HT1080 (cell line): ENCODE measurements around the gene INAFM2. TPM values are rescaled to one million over a fixed set of nuclear protein-coding genes. Genes with fewer than 3 reads are reported as not detected.

Source experiments
- DNase-seq: peaks from one replicate; pipeline ENCODE4 v3.0.0-alpha.2; 2015; ENCODE audit warnings: low read depth
- total RNA-seq: library from RNA; depleted of rRNA; stranded (reverse); fragments of >200 nt; shearing (Covaris generic); gene quantifications from 2 replicates; pipeline ENCODE4 v1.2.3, GENCODE V29; 2014

Gene INAFM2
- total RNA-seq, 1 experiment from 2014 or later: 28.7 TPM

DNA sequence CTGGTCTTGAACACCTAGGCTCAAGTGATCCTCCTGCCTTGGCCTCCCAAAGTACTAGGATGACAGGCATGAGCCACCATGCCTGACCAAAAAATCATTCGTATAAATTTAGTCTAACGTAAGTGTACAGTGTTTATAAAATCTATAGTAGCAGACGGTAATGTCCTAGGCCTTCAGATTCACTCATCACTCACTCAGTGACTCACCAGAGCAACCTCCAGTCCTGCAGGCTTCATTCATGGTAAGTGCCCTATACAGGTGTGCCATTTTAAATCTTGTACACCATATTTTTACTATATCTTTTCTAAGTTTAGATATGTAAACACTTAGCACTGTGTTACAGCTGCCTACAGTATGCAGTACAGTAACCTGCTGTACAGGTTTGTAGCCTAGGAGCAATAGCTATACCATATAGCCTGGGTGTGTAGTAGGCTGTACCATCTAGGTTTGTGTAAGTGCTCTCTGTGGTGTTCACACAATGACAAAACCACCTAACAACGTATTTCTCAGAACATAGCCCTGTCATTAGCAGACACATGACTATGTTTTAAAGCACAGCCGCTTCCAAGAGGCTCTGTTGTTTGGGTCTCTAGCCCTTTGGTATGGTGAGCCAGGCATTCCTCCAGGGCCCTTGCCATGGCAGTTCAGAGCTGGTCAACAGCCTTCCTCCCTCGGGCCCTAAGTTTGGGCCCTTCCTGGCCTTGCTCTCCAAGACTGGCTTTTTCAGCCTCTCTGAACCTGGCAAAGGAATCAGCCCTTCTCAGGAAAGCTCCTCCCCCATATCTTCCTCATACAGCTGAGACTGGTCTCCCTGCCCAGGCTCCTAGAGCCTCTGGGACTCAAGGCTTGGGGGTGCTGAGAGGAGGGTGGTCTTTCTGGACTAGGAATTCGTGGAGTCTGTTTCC, 19.2 kb downstream of the INAFM2 start:
- DNase-seq: peak; percentile 78

DNA sequence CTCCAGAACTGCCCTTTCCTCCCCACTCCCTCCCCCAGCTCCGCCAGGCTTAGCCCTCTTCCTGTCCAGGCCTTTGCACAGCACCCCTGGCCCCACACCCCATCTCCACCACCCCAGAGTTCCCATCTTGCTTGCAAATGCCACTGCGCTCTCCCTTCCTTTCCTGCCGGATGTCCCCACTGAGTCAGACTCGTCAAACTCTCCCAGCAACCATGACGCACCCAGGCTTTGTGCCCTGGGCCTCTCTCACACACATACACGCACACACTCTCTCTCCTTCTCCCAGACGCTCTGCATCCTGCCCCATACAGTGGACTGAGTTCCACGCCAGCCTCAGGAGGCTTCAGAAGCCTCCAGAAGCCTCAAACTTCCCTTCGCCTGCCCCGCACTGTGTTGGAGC, 20.0 kb downstream of the INAFM2 start:
- peak; percentile 99 for DNase-seq

DNA sequence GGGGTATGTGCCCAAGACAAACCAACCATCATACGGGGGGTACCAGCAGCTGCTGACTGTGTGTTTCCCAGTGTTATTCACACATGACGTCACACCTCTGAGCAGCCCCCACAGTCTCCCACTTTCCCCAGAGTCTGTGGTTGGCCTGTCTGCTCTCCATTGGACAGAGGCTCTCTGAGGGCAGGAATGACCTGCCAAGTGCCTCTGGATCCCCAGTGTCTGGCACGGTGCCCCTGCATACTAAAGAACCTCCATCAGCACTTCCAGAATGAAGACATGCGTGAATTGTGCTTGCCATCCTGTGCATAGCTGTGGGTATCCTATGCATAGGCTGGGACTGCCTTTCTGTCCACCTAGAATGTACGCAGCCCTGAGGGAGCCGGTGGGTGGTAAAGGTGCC, 20.7 kb downstream of the INAFM2 start:
- peak; percentile 80 for DNase-seq

DNA sequence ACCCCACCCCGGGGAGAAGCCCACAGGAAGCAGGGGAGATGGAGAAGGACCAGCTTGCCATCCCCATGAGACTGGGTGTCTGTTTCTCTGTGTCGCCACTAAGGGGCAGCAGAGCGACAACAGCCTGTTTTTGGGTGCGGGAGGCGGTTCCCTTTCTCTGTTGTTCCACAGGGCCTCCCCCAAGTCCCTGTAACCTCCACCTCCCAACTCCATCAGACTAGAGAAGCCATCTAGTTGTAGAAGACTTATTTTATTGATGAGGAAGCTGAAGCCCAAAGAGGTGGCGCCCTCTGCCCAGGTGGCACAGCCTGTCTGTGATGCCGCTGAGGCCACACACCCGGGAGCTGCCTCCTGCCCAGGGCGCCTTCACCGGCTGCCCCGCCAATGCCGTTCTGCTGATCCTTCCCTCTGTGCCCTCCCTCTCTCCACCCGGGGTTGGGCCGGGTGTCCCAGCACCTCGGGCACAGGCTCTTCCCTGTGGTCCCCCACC, 21.2 kb downstream of the INAFM2 start:
- DNase-seq: peak; percentile 81

DNA sequence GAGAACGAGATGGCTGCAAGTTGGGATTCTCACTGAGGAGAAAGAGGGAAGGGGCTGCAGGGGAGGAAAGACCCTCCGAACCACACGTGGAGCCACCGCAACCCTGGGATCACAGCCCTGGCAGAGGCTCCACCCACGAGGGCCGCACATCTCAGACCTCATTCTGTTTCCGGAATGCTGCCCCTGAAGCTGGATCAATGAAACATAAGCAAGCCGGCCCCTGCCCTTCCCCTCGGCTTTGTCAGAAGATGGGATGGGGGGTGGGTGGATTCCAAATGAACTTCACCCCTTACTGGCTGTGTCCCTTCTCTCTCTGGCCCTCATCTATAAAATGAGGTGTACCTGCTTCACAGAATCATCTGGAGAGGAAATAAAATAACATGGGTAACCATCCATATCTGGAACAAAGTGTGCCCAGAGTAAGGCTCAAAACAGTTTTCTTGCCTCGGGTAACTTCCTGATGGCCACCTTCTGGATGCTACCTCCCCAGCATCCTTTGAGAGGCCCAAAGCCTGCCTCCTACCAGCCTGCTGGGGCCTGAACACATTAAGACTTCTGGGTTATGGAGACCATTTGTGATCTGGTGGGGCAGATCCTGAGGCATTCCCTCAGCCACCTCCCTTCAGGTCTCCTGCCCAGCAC, 21.9 kb downstream of the INAFM2 start:
- no peak for DNase-seq

DNA sequence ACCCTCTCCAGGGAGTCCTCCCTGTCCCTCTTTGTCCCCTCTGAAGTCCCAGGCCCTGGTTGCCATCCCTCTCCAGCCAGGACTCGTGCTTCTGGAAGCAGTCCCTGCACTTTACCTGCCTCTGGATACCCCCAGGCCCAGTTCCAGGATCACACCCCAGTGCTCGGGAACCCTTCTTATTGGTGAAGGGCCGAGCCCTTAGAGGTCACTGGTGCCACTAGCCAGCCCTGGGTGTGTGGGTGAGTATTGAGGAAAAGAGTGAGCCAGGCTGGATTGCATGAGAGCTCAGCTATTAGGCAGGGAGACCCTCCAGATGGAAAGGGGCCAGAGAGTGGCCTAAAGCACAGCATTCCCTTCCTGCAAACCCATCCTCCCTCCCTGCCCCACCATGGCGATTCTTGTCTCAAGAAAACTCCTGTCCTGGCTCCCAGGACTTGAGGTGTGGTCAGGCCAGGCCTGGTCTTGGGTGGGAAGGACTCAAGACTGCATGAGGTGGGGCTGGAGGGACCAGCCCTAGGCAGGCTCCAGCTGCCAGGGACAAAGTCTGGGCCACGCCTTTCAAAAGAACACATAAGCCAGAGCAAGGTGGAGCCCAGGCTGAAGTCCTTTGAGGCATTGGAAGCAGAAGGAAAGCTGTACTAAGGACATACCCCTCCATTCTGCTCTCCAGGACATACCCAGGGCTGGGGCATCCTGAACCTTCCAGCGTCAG, 22.5 kb downstream of the INAFM2 start:
- no peak for DNase-seq

DNA sequence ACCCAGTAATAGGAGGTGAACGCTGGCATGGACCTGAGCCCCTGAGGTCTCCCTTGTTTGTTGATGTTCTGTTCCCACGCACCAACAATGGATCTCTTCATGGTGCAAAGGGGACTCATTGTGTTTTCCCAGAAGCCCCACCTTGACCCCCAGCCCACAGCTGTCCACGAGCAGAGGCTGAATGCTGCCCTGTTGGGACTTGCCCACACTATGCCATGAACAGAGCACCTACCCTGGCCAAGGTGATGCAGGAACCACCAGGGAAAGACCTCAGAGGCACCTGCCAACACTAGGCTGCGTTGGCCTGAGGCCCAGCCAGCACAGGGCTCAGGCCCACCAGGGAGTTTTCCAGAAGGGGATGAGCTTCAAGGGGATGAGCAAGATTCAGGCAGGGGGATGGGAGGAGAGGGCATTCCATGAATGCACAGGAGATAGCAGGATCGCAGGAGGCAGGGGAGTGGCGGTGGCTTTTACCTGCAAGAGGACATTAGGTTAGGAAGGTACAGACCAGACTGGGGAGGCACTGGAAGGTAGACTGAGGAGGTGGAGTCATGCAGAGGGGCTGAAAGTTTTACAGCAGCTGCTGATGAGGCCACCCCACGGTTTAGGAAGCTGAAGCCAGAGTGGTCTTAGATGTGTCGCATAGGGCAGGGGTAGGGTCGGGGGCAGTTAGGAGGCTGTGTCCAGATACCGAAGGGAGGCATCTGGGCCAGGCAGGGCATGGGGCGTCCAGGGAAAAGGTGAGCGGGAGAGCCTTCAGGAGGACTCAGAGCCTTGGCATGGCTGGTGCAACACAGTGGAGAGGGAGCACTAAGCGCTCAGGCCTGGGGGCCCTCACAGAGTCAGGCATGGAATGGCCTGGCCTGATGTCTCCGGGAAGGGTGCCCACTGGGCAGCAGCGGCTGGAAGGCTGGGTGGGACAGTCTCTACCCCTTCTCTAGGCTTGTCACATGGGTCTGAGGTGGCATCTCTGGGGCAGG, 23.4 kb downstream of the INAFM2 start:
- DNase-seq: no peak

DNA sequence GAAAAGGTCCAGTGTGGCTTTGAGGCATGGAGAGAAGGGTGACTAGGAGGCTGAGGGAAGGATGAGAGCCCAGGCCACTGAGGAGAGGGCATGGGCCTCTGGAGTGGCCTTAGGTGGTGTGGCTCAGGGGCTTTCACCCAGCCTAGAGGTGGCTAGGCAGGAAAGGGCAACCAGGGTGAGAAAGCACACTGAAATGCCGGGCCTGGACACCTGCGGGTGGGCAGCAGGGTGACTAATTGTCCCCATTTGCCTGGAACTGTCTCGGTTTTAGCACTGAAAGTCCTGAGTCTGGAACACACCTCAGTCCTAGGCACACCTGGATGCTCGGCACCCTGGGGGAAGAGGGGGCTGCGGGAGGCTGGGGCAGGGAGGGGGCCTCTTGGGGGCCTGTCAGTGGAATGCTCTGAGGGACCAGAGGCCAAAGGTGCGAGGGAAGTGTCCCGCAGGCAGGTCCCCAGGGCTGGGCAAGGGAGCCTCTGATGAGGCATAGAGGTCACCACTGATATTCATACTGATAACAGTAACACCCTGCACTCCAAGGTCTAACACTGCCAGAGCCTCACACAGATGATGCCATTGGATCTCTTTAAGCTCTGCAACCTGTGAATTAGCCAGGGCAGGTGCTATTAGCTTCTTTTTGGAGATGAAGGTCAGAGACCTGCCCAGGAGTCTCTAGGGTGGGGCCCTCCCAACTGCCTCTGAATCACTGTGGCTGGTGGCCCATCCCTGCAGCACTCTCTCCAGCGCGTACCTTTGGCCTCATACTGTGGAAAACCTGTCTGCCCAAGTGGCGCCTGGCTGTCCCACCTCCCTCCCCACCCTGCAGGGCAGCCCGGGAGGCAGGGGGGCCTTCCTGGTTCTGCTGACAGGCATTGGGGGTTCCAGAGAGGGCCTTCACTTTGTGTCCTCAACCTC, 24.3 kb downstream of the INAFM2 start:
- DNase-seq: no peak

DNA sequence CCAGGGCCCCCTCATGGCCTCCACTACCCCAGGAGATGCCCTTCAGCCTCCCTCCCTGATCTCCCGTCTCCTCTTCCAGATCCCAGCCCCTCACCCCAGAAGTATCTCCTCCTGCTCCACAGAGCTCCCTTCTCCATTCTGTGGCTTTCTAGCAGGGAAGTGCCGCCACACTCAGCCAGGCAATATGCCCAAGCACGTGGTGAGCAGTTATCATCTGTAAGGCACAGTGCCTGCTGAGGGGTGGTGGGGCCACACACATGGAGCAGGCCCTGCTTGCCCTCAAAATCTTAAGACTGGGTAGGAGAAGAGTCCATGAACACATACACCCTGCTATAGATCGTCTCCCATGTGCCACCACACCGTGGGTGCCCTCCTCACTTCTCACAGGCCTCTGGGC, 25.0 kb downstream of the INAFM2 start:
- no peak for DNase-seq

DNA sequence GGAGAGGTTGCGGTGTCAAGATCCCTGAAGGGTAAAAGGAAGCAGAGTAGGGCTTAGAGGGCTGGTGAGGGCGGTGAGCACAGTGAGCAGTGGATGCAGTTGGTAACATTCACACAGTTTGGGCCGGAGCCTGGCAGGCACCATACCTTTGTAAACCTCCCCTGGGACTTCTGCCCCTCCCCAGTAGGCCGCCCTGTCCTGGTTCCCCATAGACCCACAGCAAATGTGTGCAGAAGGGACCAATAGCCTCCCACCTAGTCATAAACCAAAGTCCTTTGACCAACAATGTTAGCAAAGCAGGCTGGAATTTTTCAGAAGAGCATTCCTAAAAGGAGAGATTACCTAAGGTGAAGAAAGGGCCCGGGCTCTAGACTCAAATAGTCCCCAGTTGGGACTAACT, 25.7 kb downstream of the INAFM2 start:
- no peak for DNase-seq

DNA sequence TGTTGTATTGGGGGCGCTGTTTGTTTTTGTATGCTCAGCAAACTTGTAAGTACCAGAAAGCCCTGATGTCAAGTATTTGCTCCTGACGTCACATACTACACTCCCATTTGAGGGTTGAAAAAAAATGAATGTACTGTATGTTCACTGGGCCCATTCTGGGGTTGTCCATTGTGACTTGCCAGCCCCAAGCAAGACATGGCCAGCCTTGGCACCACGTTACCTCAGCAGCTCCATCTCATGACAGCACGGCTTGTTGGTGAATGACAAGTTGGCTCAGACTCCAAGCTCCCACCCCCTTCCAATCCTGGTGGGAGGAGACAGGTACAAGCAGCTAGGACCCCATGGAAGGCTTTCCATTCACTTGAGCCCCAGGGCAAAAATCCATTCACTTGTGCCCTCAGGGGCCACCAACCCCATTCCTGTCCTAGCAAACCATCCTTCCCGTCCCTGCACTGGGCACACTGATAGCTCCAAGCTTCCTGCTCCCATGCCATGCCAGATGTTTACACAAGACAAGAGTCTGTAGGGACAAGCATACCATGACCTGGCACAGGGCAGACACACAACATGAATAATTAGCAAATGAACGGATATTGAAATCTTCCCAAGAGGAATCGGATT, 28.9 kb downstream of the INAFM2 start:
- no peak for DNase-seq

DNA sequence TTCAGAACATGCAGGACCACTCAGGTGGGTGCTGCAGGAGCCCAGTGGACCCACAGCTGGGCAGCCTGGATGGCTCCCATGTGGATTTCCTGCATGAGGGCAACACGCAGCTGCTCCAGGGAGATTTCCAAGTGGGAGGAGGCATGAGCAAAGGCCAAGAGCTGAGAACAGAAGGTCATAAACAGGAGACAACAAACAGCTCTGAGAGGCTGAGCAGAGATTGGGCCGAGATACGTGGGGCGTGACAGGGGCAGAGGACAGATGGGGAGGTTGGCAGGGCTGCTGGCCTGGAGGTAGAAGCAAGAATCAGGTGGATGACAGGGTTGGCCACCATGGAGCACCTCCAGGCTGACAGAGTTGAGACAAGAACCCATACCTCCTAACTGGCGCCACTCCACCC, 30.2 kb downstream of the INAFM2 start:
- no peak for DNase-seq

DNA sequence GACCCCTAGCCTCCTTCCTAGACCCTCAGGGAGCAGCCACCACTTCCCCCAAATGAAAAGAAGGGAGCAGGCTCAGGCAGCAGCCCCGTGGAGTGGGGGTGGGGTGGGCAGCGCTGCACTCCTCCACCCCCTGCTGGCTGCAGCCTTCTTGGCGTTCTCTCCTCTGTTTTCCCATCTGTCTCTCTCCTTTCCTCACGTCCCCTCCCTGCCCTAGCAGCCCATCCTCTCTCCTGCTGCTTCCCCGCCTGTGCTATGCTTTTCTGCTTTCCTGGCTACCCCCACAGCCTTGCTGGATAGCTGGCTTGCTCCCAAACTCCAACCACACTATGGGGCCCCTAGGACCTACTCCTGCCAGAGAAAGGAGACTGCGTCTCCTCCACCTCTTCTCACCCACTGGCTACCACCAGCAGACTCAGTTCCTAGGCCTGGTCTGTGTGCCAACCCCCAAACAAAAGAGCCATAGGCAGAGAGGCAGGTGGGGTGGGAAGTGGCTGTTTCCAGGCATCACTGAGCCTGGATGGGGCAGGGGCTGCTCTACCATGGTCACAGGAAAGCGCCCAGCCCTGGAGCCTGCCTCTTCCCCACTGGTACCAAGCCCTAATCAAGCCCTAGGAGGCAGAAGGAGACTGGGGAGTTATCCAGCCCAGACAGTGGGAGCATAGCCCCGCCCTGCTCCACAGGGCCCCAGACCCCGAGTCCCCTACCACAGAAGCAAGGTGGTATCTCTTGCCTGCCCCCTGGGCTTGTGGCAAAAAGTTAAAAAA, 31.1 kb downstream of the INAFM2 start:
- peak; percentile 68 for DNase-seq

DNA sequence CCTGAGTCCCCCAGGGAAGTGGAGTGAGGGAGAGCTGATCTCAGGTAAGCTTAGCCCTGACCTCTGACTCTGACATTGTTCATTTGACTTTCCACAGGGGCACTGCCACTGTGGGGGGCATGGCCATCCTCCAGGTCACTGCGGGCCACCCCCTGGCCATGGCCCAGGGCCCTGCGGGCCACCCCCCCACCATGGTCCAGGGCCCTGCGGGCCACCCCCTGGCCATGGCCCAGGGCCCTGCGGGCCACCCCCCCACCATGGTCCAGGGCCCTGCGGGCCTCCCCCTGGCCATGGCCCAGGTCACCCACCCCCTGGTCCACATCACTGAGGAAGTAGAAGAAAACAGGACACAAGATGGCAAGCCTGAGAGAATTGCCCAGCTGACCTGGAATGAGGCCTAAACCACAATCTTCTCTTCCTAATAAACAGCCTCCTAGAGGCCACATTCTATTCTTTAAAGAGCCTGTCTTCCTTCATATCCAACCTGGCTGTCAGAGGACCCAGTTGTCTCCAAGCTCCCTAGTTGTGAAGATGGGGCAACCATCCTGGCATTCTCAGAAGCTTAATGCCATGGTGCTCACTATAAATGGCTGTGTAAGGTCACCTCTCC, 32.6 kb downstream of the INAFM2 start:
- no peak for DNase-seq

DNA sequence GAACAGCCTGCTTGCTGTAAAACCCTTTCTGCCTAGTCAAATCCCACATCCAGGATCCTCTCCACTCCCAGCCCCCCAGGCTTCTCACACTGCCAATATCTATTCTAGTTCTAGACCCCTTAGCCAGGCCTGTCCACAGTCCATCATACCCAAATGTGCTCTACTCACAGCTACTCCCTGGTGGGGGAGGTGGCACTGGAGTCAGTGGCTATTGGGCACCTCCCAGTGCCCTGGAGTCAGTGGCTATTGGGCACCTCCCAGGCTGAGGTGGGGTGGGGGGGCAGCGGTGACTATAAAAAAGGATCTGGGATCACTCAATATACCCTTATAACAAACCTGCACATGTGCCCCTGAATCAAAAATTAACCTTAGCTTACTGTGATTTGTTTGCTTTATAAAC, 33.8 kb downstream of the INAFM2 start:
- no peak for DNase-seq

DNA sequence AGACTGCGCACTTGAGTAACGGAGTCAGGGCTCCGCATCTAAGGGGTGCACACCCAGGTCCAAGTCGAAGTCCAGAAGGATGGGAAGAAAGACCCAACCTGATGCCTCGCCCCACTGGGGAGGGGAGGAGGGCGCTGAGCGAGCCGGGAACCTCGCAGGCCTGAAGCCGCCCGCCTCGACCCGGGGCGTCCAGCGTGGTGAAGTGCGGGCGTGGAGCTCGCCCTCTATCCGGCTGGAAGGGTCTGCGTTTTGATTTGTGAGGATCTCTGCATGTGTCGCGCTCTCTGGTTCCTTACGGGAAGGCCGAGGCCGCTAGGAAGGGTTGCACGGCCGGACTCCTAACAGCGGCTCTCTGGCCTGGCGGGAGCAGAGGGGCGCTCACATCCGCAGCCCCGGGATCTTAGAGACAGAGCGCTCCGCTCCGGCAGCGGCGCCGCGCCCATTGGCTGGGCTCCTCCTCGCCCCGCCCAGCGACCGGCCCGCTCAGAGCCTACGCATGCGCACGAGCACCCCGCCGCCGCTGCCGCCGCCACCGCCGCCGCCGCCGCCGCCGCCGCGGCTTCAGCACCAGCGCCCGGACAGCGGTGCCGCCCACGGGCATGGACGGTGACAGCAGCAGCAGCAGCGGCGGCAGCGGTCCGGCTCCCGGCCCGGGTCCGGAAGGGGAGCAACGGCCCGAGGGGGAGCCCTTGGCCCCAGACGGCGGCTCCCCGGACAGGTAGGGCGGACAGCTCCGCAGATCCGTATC, 34.4 kb downstream of the INAFM2 start, which contains the start of gene DISP2:
TSS of gene DISP2 (plus strand) at position 497 of the 748 bp plus-strand sequence. CDS start at position 600, 103 bp downstream.
- DNase-seq: peak; percentile 66
